Neuronal stem cell (in vitro differentiated cells): Measurements from ENCODE around the gene CDH26.
A peak's percentile ranks its signal among the peaks of the same experiment; 100 is the strongest.

ENCODE experiments used
- DNase-seq: peaks from one replicate; pipeline ENCODE4 v3.0.0-alpha.2; 2013; ENCODE audit warnings: low spot score
- H2AFZ ChIP-seq: one replicate; pipeline ENCODE4 v1.6.1; 2013; ENCODE audit warnings: mild to moderate bottlenecking, low read length, inconsistent platforms
- H2AK5ac ChIP-seq: 2 replicates; pipeline ENCODE4 v1.6.1; 2013; ENCODE audit warnings: low read depth, mild to moderate bottlenecking, inconsistent platforms, low read length, moderate library complexity, mixed read lengths
- H2BK120ac ChIP-seq: 2 replicates; pipeline ENCODE4 v1.6.1; 2013; ENCODE audit warnings: low read depth, mild to moderate bottlenecking, inconsistent platforms, low read length, moderate library complexity, mixed read lengths
- H2BK12ac ChIP-seq: one replicate; pipeline ENCODE4 v1.6.1; 2013; ENCODE audit warnings: low read length, inconsistent platforms
- H2BK15ac ChIP-seq: 2 replicates; pipeline ENCODE4 v1.6.1; 2013; ENCODE audit warnings: mild to moderate bottlenecking, low read length, inconsistent platforms, mixed read lengths
- H2BK5ac ChIP-seq: one replicate; pipeline ENCODE4 v1.6.1; 2013; ENCODE audit warnings: inconsistent platforms, mild to moderate bottlenecking, low read length, moderate library complexity
- H3K14ac ChIP-seq: one replicate; pipeline ENCODE4 v1.6.1; 2013; ENCODE audit warnings: low read length, inconsistent platforms
- H3K18ac ChIP-seq: 2 replicates; pipeline ENCODE4 v1.6.1; 2013; ENCODE audit warnings: low read length, inconsistent platforms
- H3K23ac ChIP-seq: 2 replicates; pipeline ENCODE4 v1.6.1; 2013; ENCODE audit warnings: low read depth, mild to moderate bottlenecking, mixed read lengths, low read length, inconsistent platforms; ENCODE audit not compliant: poor library complexity
- H3K27ac ChIP-seq: replicated peaks from 3 replicates; pipeline ENCODE4 v1.5.1; 2013; ENCODE audit warnings: low read length, inconsistent platforms
- H3K27me3 ChIP-seq, 3 experiments: 2 replicates each; pipeline ENCODE4 v1.6.1; 2013; ENCODE audit warnings: low read length in 3 of 3, mild to moderate bottlenecking in 2 of 3, inconsistent platforms in 1 of 3, low read depth in 1 of 3, mixed read lengths in 1 of 3, moderate library complexity in 1 of 3; ENCODE audit not compliant: control insufficient read depth in 3 of 3, insufficient read depth in 3 of 3
- H3K36me3 ChIP-seq, 2 donors: replicated peaks in 1 of 2; 2 replicates each; pipeline ENCODE4 v1.6.1; 2013; ENCODE audit warnings: low read length in 2 of 2; ENCODE audit not compliant: control insufficient read depth in 2 of 2, insufficient read depth in 2 of 2
- H3K4ac ChIP-seq: 2 replicates; pipeline ENCODE4 v1.6.1; 2013; ENCODE audit warnings: inconsistent platforms, mild to moderate bottlenecking, low read length, moderate library complexity
- H3K4me1 ChIP-seq, 2 donors: 1 replicate in 1 of 2; 2 replicates in 1 of 2; pipeline ENCODE4 v1.6.1; 2013; ENCODE audit warnings: low read length in 2 of 2, low read depth in 1 of 2; ENCODE audit not compliant: control insufficient read depth in 2 of 2, insufficient read depth in 1 of 2
- H3K4me2 ChIP-seq: one replicate; pipeline ENCODE4 v1.6.1; 2013; ENCODE audit warnings: mild to moderate bottlenecking, low read length, inconsistent platforms; ENCODE audit not compliant: insufficient read depth, poor library complexity, severe bottlenecking
- H3K4me3 ChIP-seq, 2 donors: 2 replicates each; pipeline ENCODE4 v1.5.1; 2013; ENCODE audit warnings: low read length in 2 of 2, mild to moderate bottlenecking in 2 of 2, inconsistent platforms in 1 of 2, moderate library complexity in 1 of 2
- H3K79me1 ChIP-seq: one replicate; pipeline ENCODE4 v1.6.1; 2013; ENCODE audit warnings: low read depth, mild to moderate bottlenecking, inconsistent platforms, low read length, moderate library complexity
- H3K9ac ChIP-seq: one replicate; pipeline ENCODE4 v1.6.1; 2013; ENCODE audit warnings: mild to moderate bottlenecking, low read depth, low read length, inconsistent platforms; ENCODE audit not compliant: poor library complexity
- H3K9me3 ChIP-seq, 2 donors: replicated peaks in 1 of 2; 2 replicates each; pipeline versions ENCODE3 to v1.6.1; 2013; ENCODE audit warnings: low read length in 2 of 2, mild to moderate bottlenecking in 2 of 2, inconsistent platforms in 1 of 2, low read depth in 1 of 2, mixed read lengths in 1 of 2, moderate library complexity in 1 of 2; ENCODE audit not compliant: control insufficient read depth in 2 of 2, insufficient read depth in 1 of 2
- H4K8ac ChIP-seq: one replicate; pipeline ENCODE4 v1.6.1; 2013; ENCODE audit warnings: low read depth, mild to moderate bottlenecking, inconsistent platforms, low read length, moderate library complexity
- H4K91ac ChIP-seq: one replicate; pipeline ENCODE4 v1.6.1; 2013; ENCODE audit warnings: low read length, low read depth, mild to moderate bottlenecking, inconsistent platforms; ENCODE audit not compliant: poor library complexity
- WGBS, 2 donors: extraction: QIAGEN DNeasy Blood & Tissue Kit; methylation state at CpG; one replicate each; pipeline ENCODE4 v1.1.7; 2013; ENCODE audit warnings: missing lambda C conversion rate in 2 of 2, mixed read lengths in 1 of 2; ENCODE audit not compliant: insufficient read length in 2 of 2, insufficient replicate concordance in 1 of 2; ENCODE audit errors: extremely low coverage in 2 of 2; 5-methylcytosine and 5-hydroxymethylcytosine counted together

CDH26 gene

DNA sequence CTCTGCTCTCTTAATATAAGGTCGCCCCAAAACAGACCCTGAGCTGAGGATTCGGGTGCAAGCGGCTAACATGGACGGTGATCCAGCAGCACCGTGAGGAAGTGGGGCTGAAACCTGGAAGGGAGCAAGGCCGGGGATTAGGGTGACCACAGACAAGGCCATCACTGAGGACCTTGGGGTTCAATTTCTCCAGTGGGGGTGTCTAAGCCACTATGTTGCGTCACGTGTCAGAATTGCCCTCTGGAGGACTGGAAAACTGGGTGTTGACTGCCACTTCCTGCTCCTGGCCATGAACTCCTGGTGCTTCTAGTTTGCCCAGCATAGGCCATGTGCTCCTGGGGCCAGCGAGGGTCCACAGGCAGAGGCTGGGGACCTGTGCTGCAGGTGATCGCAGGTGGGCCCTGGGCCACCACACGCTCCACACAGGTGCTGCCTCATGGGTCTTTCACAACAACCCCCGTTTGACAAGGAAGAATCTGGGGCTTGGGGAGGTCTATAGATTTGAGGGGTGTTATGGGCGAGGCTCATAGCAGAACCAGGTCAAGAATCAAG is 101.9 kb downstream of the CDH26 start:
- Histone ChIP-seq H3K4ac (no peak overlapping the region), H3K36me3 (no peaks in the 10 kb centered on the region), H3K4me3 (no peak overlapping the region), H3K14ac (no peak overlapping the region), H2BK120ac (no peak overlapping the region), H3K18ac (no peak overlapping the region), H3K4me1 (peaks cover 3 to 9% of the 10 kb centered on the region in 2 donors), H3K23ac (no peak overlapping the region), H3K9ac (no peak overlapping the region), H4K91ac (no peak overlapping the region), H2BK12ac (no peak overlapping the region), H3K79me1 (no peaks in the 10 kb centered on the region), H3K27me3 (no peaks in the 10 kb centered on the region), H3K4me2 (no peak overlapping the region), H4K8ac (no peak overlapping the region), H2BK15ac (no peak overlapping the region), H3K27ac (no peak overlapping the region), H2AFZ (no peak overlapping the region), H3K9me3 (no peaks in the 10 kb centered on the region), H2AK5ac (no peak overlapping the region), H2BK5ac (no peak overlapping the region)
- no CpG with 5 or more reads among the region's 13 CpGs for WGBS, 2 donors
- DNase-seq: no peak

DNA sequence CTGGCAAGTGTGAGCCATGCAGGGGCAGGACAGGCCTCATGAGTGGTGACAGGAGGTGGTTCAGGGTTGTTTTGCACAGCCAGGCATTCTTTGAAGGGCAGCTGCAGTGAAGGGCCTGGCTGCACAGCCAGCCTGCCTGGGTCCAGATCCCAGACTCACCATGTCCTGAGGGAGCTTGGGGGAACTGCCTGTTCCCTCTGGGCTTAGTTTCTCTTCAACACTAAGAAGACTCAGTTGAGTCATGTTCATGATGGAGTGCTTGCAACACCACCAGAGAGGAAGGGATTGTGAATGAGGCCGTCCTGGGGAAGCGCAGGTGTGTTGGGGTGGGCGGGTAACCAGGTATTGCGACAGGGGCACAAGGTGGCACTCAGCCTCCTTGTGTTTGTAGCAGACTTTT is 102.4 kb downstream of the CDH26 start:
- Histone ChIP-seq H3K14ac (no peak overlapping the region), H2BK15ac (peak overlapping the region; percentile 39), H3K23ac (no peak overlapping the region), H3K9ac (no peak overlapping the region), H3K79me1 (no peaks in the 10 kb centered on the region), H2BK120ac (no peak overlapping the region), H2BK5ac (no peak overlapping the region), H3K4me1 (peaks cover 3 to 9% of the 10 kb centered on the region in 2 donors), H2AFZ (no peak overlapping the region), H3K36me3 (no peaks in the 10 kb centered on the region), H3K18ac (peak overlapping the region; percentile 44), H2BK12ac (no peak overlapping the region), H3K4me3 (no peak overlapping the region), H3K27ac (no peak overlapping the region), H3K9me3 (no peaks in the 10 kb centered on the region), H4K91ac (no peak overlapping the region), H2AK5ac (no peak overlapping the region), H4K8ac (no peak overlapping the region), H3K4me2 (no peak overlapping the region), H3K4ac (no peak overlapping the region), H3K27me3 (no peaks in the 10 kb centered on the region)
- no peak for DNase-seq
- no CpG with 5 or more reads among the region's 4 CpGs for WGBS, 2 donors

DNA sequence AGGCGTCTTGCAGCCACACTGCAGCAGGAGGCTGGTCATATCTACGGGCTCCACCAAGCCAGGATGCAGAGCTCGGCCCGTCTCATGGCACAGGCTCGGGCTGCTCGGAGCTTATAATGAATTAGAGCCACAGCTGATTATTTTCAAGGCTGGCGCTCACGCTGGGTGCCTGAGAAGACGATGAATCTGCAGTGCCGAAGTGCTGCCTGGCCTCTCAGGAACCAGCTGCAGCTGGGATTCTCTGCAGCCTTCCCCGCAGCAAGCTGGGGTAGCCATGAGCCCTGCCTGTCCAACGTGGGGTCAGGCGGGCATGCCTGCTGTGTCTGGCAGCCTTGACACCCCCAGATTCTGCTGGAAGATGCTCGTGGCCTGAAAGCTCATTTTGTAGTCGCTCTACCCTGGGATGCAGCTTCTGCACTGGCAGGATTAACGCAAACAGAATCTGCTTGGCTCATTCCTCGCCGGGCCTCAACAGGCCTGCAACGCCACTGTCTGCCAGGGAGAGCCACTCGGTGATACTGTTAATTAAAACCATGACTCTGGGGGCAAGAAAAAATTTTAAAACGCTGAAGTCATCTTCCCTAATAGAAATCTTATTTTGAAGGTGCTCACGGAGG is 104.3 kb downstream of the CDH26 start:
- Histone ChIP-seq H3K4me3 (no peak overlapping the region), H3K14ac (peak overlapping the region; percentile 78), H3K4ac (no peak overlapping the region), H3K27ac (no peak overlapping the region), H3K79me1 (no peaks in the 10 kb centered on the region), H3K9ac (no peak overlapping the region), H4K91ac (no peak overlapping the region), H2AFZ (no peak overlapping the region), H2BK15ac (no peak overlapping the region), H2BK120ac (no peak overlapping the region), H3K9me3 (no peaks in the 10 kb centered on the region), H4K8ac (no peak overlapping the region), H3K23ac (peak overlapping the region; percentile 16), H2AK5ac (no peak overlapping the region), H2BK12ac (no peak overlapping the region), H2BK5ac (peak overlapping the region; percentile 44), H3K4me2 (no peak overlapping the region), H3K18ac (peak overlapping the region; percentile 75), H3K4me1 (peaks cover 3 to 9% of the 10 kb centered on the region in 2 donors), H3K27me3 (no peaks in the 10 kb centered on the region), H3K36me3 (no peaks in the 10 kb centered on the region)
- no CpG with 5 or more reads among the region's 22 CpGs for whole genome bisulfite sequencing, 2 donors
- no peak for DNase-seq

DNA sequence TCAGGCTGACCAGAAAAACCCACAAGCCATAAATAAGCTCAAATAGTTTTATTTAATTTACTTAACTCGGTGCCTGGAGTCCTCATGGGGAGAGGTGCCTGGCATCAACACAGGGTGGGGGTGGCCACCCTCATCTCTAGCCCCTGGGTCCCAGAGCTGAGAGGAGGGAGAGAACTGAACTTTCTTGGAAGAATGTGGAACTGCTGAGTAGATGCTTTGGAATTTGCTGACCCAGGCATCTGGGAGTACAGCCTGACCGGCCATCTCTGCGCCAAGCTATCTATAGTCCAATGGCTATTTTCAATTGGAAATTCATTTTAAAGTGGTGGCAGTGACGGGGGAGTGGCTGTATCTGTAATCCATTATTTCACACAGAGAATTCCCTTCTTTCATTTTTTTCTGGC is 104.8 kb downstream of the CDH26 start:
- DNase-seq: no peak
- no peak overlapping the region for H3K4me3 ChIP-seq
- no peak overlapping the region for H2BK5ac ChIP-seq
- no peak overlapping the region for H4K8ac ChIP-seq
- no peak overlapping the region for H3K4me2 ChIP-seq
- no peak overlapping the region for H3K9ac ChIP-seq
- no peak overlapping the region for H2BK15ac ChIP-seq
- no peak overlapping the region for H2BK12ac ChIP-seq
- H4K91ac ChIP-seq: no peak overlapping the region
- H3K23ac ChIP-seq: no peak overlapping the region
- WGBS, 2 donors: no CpG with 5 or more reads among the region's 4 CpGs
- H3K4ac ChIP-seq: no peak overlapping the region
- no peaks in the 10 kb centered on the region for H3K27me3 ChIP-seq
- H2AFZ ChIP-seq: no peak overlapping the region
- no peaks in the 10 kb centered on the region for H3K9me3 ChIP-seq
- no peaks in the 10 kb centered on the region for H3K36me3 ChIP-seq
- peaks cover 3 to 9% of the 10 kb centered on the region in 2 donors for H3K4me1 ChIP-seq
- no peak overlapping the region for H2AK5ac ChIP-seq
- no peak overlapping the region for H3K14ac ChIP-seq
- no peak overlapping the region for H2BK120ac ChIP-seq
- no peak overlapping the region for H3K27ac ChIP-seq
- H3K18ac ChIP-seq: no peak overlapping the region
- no peaks in the 10 kb centered on the region for H3K79me1 ChIP-seq
